ENCODE results near the gene RRBP1. TPM values are rescaled to one million over a fixed set of nuclear protein-coding genes. Genes with fewer than 3 reads are reported as not detected.

The RRBP1 gene
- total RNA-seq, 2 experiments from 2014 or later, result 55.7 to 59.6 TPM

DNA sequence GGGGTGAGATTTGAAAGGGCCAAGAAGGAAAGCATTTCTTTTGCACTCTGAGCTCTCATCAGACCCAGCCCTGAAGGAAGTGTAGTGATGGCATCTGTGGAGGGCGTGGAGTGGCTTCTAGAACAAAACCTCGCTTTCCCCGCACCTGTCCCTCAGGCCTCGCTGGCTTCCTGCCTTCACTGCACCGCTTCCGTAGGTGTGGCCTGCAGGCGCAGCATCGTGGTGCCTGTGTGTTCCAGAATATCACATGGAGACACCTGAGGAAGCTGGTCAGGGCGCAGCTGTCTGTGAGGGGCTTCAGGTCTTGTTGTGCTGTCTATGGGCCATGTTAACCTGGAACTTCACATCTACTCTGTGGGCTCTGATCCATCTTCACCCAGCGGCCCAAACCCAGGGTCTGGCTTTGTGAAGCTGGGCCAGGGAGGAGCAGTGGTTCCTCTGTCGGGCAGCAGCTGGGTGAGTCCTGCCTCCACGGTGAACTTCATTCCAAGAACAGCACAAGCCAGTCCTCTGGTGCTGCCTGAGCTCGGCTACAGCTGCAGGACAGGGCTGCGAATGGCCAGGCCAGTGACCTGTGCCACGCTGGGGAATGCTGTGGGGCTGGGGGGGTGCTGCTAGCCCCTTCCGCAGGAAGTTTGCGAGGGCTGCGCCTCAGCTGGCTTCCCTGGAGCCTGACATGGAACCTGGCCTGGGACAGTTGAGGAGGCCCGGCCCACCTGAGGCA, 71.3 kb downstream of the RRBP1 start:
- no peaks in the 10 kb centered on the region for H3K9me3 Mint-ChIP-seq (ENCODE audit: low read depth)

DNA sequence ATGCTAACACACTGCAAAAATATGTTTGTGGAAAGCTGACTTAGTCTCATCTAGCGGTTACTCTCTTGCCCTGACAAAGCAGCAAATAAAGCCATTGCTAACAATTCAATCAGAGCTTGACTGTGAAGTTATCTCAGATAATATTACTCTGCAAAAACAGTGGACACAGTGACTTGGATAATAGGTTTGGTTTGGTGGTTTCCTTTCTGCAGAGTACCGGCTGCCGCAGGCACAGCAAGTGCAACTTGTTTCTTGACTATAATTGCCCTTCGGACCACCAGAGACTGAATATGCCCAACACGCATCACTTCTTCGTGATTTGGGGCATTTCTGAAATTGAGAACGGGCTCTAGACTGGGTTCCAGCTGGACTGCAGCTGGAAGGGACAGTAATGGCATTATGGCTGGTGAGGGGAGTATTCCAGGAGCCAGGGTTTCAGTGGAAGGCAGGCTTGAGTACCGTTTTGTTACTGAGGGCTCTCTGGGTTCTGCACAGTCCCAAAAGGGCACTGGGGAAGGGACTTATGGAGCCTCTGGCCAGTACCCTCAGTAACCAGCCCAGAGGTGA, 72.1 kb downstream of the RRBP1 start:
- CTCF ChIA-PET, result interaction anchor here (0.8 to 2.4 kb wide), 11 partner anchors 8 to 328 kb away, joined by 3 to 21 read pairs (median 6); partner anchors contain the start of genes DSTN and RRBP1
- Mint-ChIP-seq H3K4me1 (peaks cover 46% of the 10 kb centered on the region), H3K27ac (peak overlapping the region; percentile 96), H3K9me3 (ENCODE audit: low read depth) (no peaks in the 10 kb centered on the region), H3K4me3 (peak overlapping the region; percentile 50), H3K36me3 (peaks cover 13% of the 10 kb centered on the region), H3K27me3 (no peaks in the 10 kb centered on the region)
- ATAC-seq, result no peak
- DNase-seq, result peak; percentile 46

More for the DNA sequence above, 71.3 kb downstream of the RRBP1 start:
- peak; percentile 71 for ATAC-seq
- H3K36me3 Mint-ChIP-seq, result peaks cover 11% of the 10 kb centered on the region
- no peaks in the 10 kb centered on the region for H3K27me3 Mint-ChIP-seq
- H3K4me3 Mint-ChIP-seq, result peak overlapping the region; percentile 50
- H3K4me1 Mint-ChIP-seq, result peaks cover 46% of the 10 kb centered on the region
- DNase-seq, result peak; percentile 89
- CTCF ChIA-PET, result interaction anchor here (1.0 to 2.4 kb wide), 11 partner anchors 9 to 327 kb away, joined by 3 to 21 read pairs (median 6); partner anchors contain the start of genes DSTN and RRBP1
- H3K27ac Mint-ChIP-seq, result peak overlapping the region; percentile 96

DNA sequence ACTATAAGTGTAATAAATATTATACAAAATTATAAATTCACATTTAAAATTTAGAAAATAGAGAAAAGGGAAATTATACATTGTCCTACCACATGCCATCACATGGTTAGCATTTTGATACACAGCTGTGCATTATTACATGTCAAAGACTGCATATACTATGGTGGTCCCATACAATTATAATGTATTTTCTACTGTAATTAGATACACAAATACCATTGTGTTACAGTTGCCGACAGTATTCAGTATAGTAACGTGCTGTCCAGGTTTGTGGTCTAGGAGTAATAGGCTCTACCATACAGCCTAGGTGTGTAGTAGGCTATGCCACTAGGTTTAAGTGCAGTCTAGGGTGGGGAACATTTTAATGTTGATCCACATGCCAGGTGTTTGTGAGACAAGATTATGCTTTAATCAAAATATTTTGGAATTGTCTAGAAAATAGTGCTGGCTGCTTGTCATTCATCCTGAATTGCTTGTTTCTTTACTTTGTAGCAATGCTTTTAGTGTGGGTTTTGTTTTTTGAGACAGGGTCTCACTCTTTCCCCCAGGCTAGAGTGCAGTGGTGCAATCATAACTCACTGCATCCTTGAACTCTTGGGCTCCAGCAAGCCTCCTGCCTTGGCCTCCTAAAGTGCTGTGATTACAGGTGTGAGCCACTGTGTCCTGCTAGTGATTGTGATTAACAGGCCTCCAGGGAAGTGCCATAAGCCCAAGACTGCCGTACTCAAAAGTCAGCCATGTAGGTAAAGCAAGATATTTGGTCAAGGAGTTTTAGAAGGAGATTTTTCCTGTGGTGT, 73.1 kb downstream of the RRBP1 start:
- peaks cover 15% of the 10 kb centered on the region for H3K36me3 Mint-ChIP-seq

DNA sequence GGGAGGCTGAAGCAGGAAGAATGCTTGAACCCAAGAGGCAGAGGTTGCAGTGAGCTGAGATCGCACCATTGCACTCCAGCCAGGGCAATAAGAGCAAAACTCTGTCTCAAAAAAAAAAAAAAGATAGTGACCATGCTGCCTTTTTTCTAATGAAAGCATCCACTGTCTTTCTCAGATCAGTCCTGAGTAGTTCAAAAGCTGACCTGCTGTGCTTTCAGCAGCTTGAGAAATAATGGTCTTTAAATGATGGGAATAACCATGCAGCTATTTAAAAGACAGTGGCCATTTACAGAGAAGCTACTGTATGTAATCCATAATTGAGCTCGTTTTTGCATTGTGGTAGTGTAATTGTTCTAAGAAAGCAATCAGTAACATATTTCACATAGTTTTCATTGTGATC, 76.0 kb downstream of the RRBP1 start:
- CTCF ChIA-PET, result interaction anchor here (1.2 to 1.6 kb wide), 2 partner anchors 12 to 19 kb away, joined by 3 to 4 read pairs; no protein-coding TSS in a partner anchor
- ATAC-seq, result no peak
- H3K4me1 Mint-ChIP-seq, result peaks cover 28% of the 10 kb centered on the region
- H3K4me3 Mint-ChIP-seq, result no peak overlapping the region
- H3K9me3 Mint-ChIP-seq (ENCODE audit: low read depth), result no peaks in the 10 kb centered on the region
- H3K27me3 Mint-ChIP-seq, result no peaks in the 10 kb centered on the region
- no peak for DNase-seq
- no peak overlapping the region for H3K27ac Mint-ChIP-seq
- H3K36me3 Mint-ChIP-seq, result peaks cover 23% of the 10 kb centered on the region

More for the DNA sequence above, 73.1 kb downstream of the RRBP1 start:
- Mint-ChIP-seq H3K27me3 (no peaks in the 10 kb centered on the region), H3K27ac (peak overlapping the region; percentile 96), H3K9me3 (ENCODE audit: low read depth) (no peaks in the 10 kb centered on the region), H3K4me3 (no peak overlapping the region), H3K4me1 (peaks cover 45% of the 10 kb centered on the region)
- CTCF ChIA-PET, result interaction anchor here (0.8 to 2.1 kb wide), 3 partner anchors 7 to 104 kb away, joined by 3 to 20 read pairs (median 5); no protein-coding TSS in a partner anchor
- no peak for DNase-seq
- no peak for ATAC-seq

DNA sequence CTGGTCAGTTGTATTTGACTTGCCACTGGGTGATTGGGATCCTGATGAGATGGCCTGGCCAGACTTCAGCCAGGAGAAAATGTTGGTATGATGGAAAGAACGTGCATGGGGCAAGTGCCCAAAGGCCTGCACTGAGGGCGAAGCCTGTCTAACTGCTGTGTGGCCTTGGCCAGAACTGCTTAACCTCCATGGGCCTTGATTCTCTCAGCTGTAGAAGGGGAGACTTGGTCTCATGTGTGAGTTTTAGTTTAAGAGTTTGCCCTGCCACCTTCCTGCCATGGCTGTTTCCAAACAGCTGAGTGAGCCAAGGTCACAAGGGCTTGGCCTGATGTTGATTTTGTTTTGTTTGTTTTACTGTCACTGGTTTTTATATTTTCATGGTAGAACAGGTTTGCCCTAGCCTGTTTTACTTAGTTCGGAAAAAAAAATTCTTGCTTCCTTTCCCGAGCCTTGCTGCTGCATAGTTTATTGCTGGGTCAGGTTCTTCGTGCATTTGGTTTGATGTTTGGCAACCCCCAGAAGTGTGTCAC, 76.8 kb downstream of the RRBP1 start:
- H3K36me3 Mint-ChIP-seq, result peaks cover 27% of the 10 kb centered on the region
- no peak for ATAC-seq

DNA sequence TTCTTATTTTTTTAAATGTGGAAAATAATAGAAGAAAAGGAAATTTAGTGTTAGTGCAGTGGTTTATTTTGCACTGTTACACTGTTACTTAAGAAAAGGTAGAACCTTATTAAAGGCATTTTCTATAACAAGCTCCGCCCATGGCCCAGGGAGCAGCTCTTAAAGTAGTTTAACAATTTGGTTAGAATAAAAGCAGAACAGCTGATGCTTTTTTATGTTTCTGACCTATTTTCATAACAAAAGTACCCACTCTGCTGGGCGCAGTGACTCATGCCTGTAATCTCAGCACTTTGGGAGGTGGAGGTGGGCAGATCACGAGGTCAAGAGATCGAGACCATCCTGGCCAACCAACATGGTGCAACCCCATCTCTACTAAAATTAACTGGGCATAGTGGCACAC, 79.5 kb downstream of the RRBP1 start:
- Mint-ChIP-seq H3K9me3 (ENCODE audit: low read depth) (no peaks in the 10 kb centered on the region), H3K27ac (no peak overlapping the region), H3K36me3 (peaks cover 23% of the 10 kb centered on the region), H3K27me3 (no peaks in the 10 kb centered on the region), H3K4me3 (no peak overlapping the region), H3K4me1 (peaks cover 4% of the 10 kb centered on the region)
- CTCF ChIA-PET, result interaction anchor here (0.9 to 1.6 kb wide), 5 partner anchors 8 to 98 kb away, joined by 3 to 7 read pairs (median 4); no protein-coding TSS in a partner anchor
- no peak for DNase-seq
- ATAC-seq, result no peak

More for the DNA sequence above, 76.8 kb downstream of the RRBP1 start:
- no peak overlapping the region for H3K4me3 Mint-ChIP-seq
- no peaks in the 10 kb centered on the region for H3K9me3 Mint-ChIP-seq (ENCODE audit: low read depth)
- CTCF ChIA-PET, result interaction anchor here (1.2 to 1.6 kb wide), 3 partner anchors 11 to 77 kb away, joined by 3 to 4 read pairs (median 4); partner anchors contain the start of gene RRBP1
- H3K27me3 Mint-ChIP-seq, result no peaks in the 10 kb centered on the region
- peak overlapping the region; percentile 4 for H3K27ac Mint-ChIP-seq
- peaks cover 21% of the 10 kb centered on the region for H3K4me1 Mint-ChIP-seq
- no peak for DNase-seq

DNA sequence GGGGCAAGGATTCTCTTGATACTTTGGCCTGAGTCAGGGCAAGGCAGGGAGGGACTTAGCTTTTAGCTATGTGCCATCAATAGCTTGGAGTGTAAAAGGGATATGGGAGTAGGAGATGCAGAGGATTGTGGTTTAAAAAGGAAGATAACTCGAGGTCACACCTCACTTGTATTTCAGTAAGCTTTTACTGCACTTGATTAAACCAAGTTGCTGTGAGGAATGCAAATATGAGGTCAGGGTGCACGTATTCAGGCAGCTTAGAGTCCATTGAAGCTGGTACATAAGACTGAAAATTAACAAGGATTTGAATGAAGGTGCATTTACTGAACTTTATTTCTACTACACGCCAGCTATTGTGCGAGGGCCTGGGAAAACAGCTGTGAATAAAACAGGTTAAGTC, 80.1 kb downstream of the RRBP1 start:
- no peak for ATAC-seq

DNA sequence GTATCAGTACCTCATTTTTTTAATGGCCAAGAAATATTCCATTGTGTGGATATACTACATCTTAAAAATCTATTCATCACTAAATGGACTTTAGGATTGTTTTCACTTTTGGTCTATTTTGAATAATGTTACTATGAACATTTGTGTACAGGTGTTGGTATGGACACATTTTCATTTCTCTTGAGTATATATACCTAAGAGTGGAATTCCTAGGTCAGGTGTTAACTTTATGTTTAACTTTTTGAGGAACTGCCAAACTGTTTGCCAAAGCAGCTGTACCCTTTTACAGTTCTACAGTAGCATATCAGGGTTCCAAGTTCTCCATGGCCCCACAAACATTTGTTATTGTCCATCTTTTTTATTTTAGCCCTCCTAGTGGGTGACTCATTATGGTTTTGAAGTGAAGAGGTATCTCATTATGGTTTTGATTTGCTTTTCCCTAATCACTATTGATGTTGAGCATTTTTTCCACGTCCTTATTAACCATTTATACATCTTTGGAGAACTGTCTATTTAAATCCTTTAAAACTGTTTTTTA, 84.0 kb downstream of the RRBP1 start:
- H3K4me1 Mint-ChIP-seq, result peaks cover 12% of the 10 kb centered on the region
- no peak overlapping the region for H3K4me3 Mint-ChIP-seq
- DNase-seq, result no peak
- no peaks in the 10 kb centered on the region for H3K9me3 Mint-ChIP-seq (ENCODE audit: low read depth)
- no peaks in the 10 kb centered on the region for H3K27me3 Mint-ChIP-seq
- CTCF ChIA-PET, result no interaction called here
- no peak for ATAC-seq
- peaks cover 27% of the 10 kb centered on the region for H3K36me3 Mint-ChIP-seq
- no peak overlapping the region for H3K27ac Mint-ChIP-seq

More for the DNA sequence above, 80.1 kb downstream of the RRBP1 start:
- H3K27ac Mint-ChIP-seq, result peak overlapping the region; percentile 24
- CTCF ChIA-PET, result interaction anchor here (0.9 to 1.6 kb wide), 5 partner anchors 8 to 97 kb away, joined by 3 to 7 read pairs (median 4); no protein-coding TSS in a partner anchor
- H3K9me3 Mint-ChIP-seq (ENCODE audit: low read depth), result no peaks in the 10 kb centered on the region
- peaks cover 4% of the 10 kb centered on the region for H3K4me1 Mint-ChIP-seq
- no peak overlapping the region for H3K4me3 Mint-ChIP-seq
- DNase-seq, result no peak
- H3K27me3 Mint-ChIP-seq, result no peaks in the 10 kb centered on the region
- peaks cover 24% of the 10 kb centered on the region for H3K36me3 Mint-ChIP-seq

DNA sequence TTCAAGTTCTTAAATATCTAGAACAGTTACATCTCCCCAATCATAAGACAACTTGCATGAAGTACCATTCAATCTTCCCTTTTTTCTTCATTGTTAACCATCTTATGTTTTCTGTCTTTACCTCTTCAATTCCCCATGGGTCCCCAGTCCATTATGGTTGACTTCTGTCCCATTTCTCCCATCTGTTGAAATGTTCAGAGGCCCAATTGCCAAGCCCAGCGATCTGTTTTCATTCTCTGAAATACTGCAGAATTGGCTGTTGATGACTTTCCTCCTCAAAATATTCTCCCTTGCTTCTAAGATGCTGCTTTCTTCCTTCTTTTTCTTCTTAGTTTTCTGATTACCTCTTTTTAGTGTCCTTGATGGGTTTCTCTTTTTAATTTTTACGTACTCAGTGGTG, 86.2 kb downstream of the RRBP1 start:
- Mint-ChIP-seq H3K27me3 (no peaks in the 10 kb centered on the region), H3K4me1 (peaks cover 8% of the 10 kb centered on the region), H3K4me3 (no peak overlapping the region), H3K27ac (no peak overlapping the region), H3K9me3 (ENCODE audit: low read depth) (no peaks in the 10 kb centered on the region), H3K36me3 (peaks cover 22% of the 10 kb centered on the region)
- DNase-seq, result no peak
- ATAC-seq, result no peak
- CTCF ChIA-PET, result no interaction called here

DNA sequence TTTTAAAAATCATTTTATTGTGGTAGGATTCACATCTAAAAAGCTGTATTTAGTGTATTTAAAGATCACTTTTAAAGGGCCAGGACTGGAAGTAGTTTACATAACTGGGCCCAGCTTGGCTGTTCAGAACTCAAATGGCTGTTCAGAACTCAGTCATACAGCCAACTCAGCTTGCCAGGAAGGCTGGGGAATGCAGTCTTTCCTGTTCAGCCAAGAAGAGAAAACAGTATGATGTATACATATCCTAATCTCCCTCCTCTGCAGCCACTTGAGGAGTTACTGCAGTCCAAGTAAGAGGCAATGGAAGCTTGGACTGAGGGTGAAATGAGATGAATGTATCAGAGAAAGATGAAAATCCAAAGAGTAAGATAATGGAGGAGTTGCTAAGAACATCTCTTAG, 87.6 kb downstream of the RRBP1 start:
- H3K27me3 Mint-ChIP-seq, result no peaks in the 10 kb centered on the region
- DNase-seq (no peak), ATAC-seq (no peak)
- H3K27ac Mint-ChIP-seq, result no peak overlapping the region
- H3K4me1 Mint-ChIP-seq, result peaks cover 12% of the 10 kb centered on the region
- CTCF ChIA-PET, result interaction anchor here (1.0 to 1.4 kb wide), 3 partner anchors 12 to 24 kb away, joined by 3 to 4 read pairs (median 3); partner anchors contain the start of gene DSTN
- H3K9me3 Mint-ChIP-seq (ENCODE audit: low read depth), result no peaks in the 10 kb centered on the region
- peaks cover 19% of the 10 kb centered on the region for H3K36me3 Mint-ChIP-seq
- no peak overlapping the region for H3K4me3 Mint-ChIP-seq

DNA sequence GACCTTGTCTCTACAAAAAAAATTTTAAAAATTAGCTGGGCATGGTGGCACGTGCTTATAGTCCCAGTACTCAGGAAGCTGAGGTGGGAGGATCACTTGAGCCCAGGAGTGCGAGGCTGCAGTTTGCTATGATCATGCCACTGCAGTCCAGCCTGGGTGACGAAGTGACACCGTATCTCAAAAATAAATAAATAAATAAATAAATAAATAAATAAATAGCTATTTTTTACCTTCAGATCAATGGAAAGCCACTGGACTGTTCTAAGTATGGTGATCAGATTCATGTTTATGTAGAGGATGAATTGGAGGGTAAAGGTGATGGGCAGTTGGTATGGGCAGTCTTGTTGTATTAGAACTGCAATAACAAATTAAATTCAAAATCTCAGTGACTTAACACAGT, 88.1 kb downstream of the RRBP1 start:
- Mint-ChIP-seq H3K27me3 (no peaks in the 10 kb centered on the region), H3K9me3 (ENCODE audit: low read depth) (no peaks in the 10 kb centered on the region), H3K36me3 (peaks cover 19% of the 10 kb centered on the region), H3K27ac (no peak overlapping the region), H3K4me1 (peaks cover 12% of the 10 kb centered on the region), H3K4me3 (no peak overlapping the region)
- DNase-seq (no peak), ATAC-seq (no peak)
- CTCF ChIA-PET, result interaction anchor here (1.1 to 1.4 kb wide), 2 partner anchors 12 to 14 kb away, joined by 3 to 4 read pairs; no protein-coding TSS in a partner anchor

DNA sequence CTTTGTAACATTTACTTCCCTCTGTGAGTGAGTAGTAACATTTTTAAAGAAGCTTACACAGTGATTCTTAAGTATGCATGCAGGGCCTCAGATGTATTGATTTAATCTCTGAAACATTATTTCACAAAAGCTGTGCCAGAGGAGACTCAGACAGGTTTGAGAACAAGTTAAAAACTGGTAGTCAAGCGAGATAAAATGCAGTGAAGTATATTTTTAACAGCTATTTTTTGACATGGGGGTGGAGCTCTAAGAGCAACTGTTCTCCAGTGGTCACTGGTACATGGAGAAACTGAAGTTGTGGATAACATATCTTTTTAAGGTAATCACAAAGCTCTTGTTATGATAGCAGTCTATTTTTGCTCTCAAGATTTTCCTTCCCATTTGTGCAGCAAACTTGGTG, 91.8 kb downstream of the RRBP1 start:
- no peaks in the 10 kb centered on the region for H3K27me3 Mint-ChIP-seq
- H3K4me3 Mint-ChIP-seq, result no peak overlapping the region
- H3K36me3 Mint-ChIP-seq, result peaks cover 10% of the 10 kb centered on the region
- H3K9me3 Mint-ChIP-seq (ENCODE audit: low read depth), result no peaks in the 10 kb centered on the region
- no peak for ATAC-seq
- peak overlapping the region; percentile 39 for H3K27ac Mint-ChIP-seq
- DNase-seq, result no peak
- CTCF ChIA-PET, result no interaction called here
- H3K4me1 Mint-ChIP-seq, result peaks cover 15% of the 10 kb centered on the region
